ENCODE measurements around the gene CELF2.

CELF2 gene

GRCh38 chr10:11367505-11367904, 349.8 kb downstream of the CELF2 start:
- Histone ChIP-seq H3K4me2 (ENCODE audit: insufficient read depth, low read length, poor library complexity, severe bottlenecking) (no peak overlapping the region), H3K27me3 (ENCODE audit: control insufficient read depth in 3 of 3, insufficient read depth in 3 of 3, low read depth in 1 of 3, low read length in 3 of 3) (peaks cover 0 to 2% (median 0%) of the 10 kb centered on the region in 3 experiments), H3K23ac (ENCODE audit: low read depth, low read length, poor library complexity) (no peak overlapping the region), H3K4ac (ENCODE audit: low read length) (no peak overlapping the region), H4K8ac (ENCODE audit: low read depth, low read length) (no peak overlapping the region), H3K14ac (ENCODE audit: low read length) (no peak overlapping the region), H3K4me1 (ENCODE audit: control insufficient read depth in 2 of 2, insufficient read depth in 1 of 2, low read depth in 1 of 2, low read length in 2 of 2) (no peaks in the 10 kb centered on the region), H3K4me3 (ENCODE audit: low read length in 2 of 2) (no peak overlapping the region), H3K18ac (ENCODE audit: low read length) (peak overlapping the region; percentile 64), H3K27ac (replicated peaks; ENCODE audit: low read length) (no peak overlapping the region), H2BK15ac (ENCODE audit: low read length) (no peak overlapping the region), H2BK5ac (ENCODE audit: low read length) (no peak overlapping the region), H3K9me3 (replicated peaks in 1 of 2; ENCODE audit: control insufficient read depth in 2 of 2, insufficient read depth in 1 of 2, low read depth in 1 of 2, low read length in 2 of 2) (peaks cover 3 to 4% of the 10 kb centered on the region in 2 donors), H2BK120ac (ENCODE audit: low read depth, low read length) (no peak overlapping the region), H4K91ac (ENCODE audit: low read depth, low read length, poor library complexity) (no peak overlapping the region), H3K36me3 (replicated peaks in 1 of 2; ENCODE audit: control insufficient read depth in 2 of 2, insufficient read depth in 2 of 2, low read length in 2 of 2) (no peaks in the 10 kb centered on the region), H3K79me1 (ENCODE audit: low read depth, low read length) (peaks cover 2% of the 10 kb centered on the region), H2AFZ (ENCODE audit: low read length) (no peak overlapping the region), H3K9ac (ENCODE audit: low read depth, low read length, poor library complexity) (no peak overlapping the region), H2BK12ac (ENCODE audit: low read length) (no peak overlapping the region), H2AK5ac (ENCODE audit: low read depth, low read length) (no peak overlapping the region)
- DNase-seq (ENCODE audit: low spot score): no peak
- no CpG with 5 or more reads among the region's 9 CpGs for whole genome bisulfite sequencing, 2 donors (ENCODE audit: extremely low coverage in 2 of 2, insufficient read length in 2 of 2, insufficient replicate concordance in 1 of 2)

GRCh38 chr10:11373717-11374171, 356.1 kb downstream of the CELF2 start:
- H3K4me2 ChIP-seq (ENCODE audit: insufficient read depth, low read length, poor library complexity, severe bottlenecking): no peak overlapping the region
- WGBS, 2 donors (ENCODE audit: extremely low coverage in 2 of 2, insufficient read length in 2 of 2, insufficient replicate concordance in 1 of 2): no CpG with 5 or more reads among the region's 11 CpGs
- no peak overlapping the region for H2BK5ac ChIP-seq (ENCODE audit: low read length)
- H2AFZ ChIP-seq (ENCODE audit: low read length): peak overlapping the region; percentile 76
- no peak overlapping the region for H3K27ac ChIP-seq (replicated peaks; ENCODE audit: low read length)
- H3K9me3 ChIP-seq (replicated peaks in 1 of 2; ENCODE audit: control insufficient read depth in 2 of 2, insufficient read depth in 1 of 2, low read depth in 1 of 2, low read length in 2 of 2): peaks cover 2 to 3% of the 10 kb centered on the region in 2 donors
- no peak overlapping the region for H2BK120ac ChIP-seq (ENCODE audit: low read depth, low read length)
- H3K79me1 ChIP-seq (ENCODE audit: low read depth, low read length): no peaks in the 10 kb centered on the region
- no peak for DNase-seq (ENCODE audit: low spot score)
- H4K91ac ChIP-seq (ENCODE audit: low read depth, low read length, poor library complexity): no peak overlapping the region
- peak overlapping the region; percentile 87 for H3K18ac ChIP-seq (ENCODE audit: low read length)
- peak overlapping the region; percentile 75 for H3K23ac ChIP-seq (ENCODE audit: low read depth, low read length, poor library complexity)
- no peaks in the 10 kb centered on the region for H3K36me3 ChIP-seq (replicated peaks in 1 of 2; ENCODE audit: control insufficient read depth in 2 of 2, insufficient read depth in 2 of 2, low read length in 2 of 2)
- no peaks in the 10 kb centered on the region for H3K27me3 ChIP-seq (ENCODE audit: control insufficient read depth in 3 of 3, insufficient read depth in 3 of 3, low read depth in 1 of 3, low read length in 3 of 3)
- peak overlapping the region in 1 of 2 donors; percentile 10 for H3K4me3 ChIP-seq (ENCODE audit: low read length in 2 of 2)
- no peak overlapping the region for H3K9ac ChIP-seq (ENCODE audit: low read depth, low read length, poor library complexity)
- H4K8ac ChIP-seq (ENCODE audit: low read depth, low read length): no peak overlapping the region
- no peak overlapping the region for H2BK15ac ChIP-seq (ENCODE audit: low read length)
- H3K14ac ChIP-seq (ENCODE audit: low read length): no peak overlapping the region
- no peak overlapping the region for H3K4ac ChIP-seq (ENCODE audit: low read length)
- H3K4me1 ChIP-seq (ENCODE audit: control insufficient read depth in 2 of 2, insufficient read depth in 1 of 2, low read depth in 1 of 2, low read length in 2 of 2): peaks cover 6 to 7% of the 10 kb centered on the region in 2 donors
- no peak overlapping the region for H2BK12ac ChIP-seq (ENCODE audit: low read length)
- peak overlapping the region; percentile 5 for H2AK5ac ChIP-seq (ENCODE audit: low read depth, low read length)

GRCh38 chr10:11377267-11377666, 359.6 kb downstream of the CELF2 start:
- Histone ChIP-seq H2AFZ (ENCODE audit: low read length) (no peak overlapping the region), H3K4me2 (ENCODE audit: insufficient read depth, low read length, poor library complexity, severe bottlenecking) (no peak overlapping the region), H3K18ac (ENCODE audit: low read length) (no peak overlapping the region), H4K91ac (ENCODE audit: low read depth, low read length, poor library complexity) (no peak overlapping the region), H3K27me3 (ENCODE audit: control insufficient read depth in 3 of 3, insufficient read depth in 3 of 3, low read depth in 1 of 3, low read length in 3 of 3) (peaks cover 0 to 3% (median 0%) of the 10 kb centered on the region in 3 experiments), H3K4me3 (ENCODE audit: low read length in 2 of 2) (no peak overlapping the region), H3K23ac (ENCODE audit: low read depth, low read length, poor library complexity) (no peak overlapping the region), H2AK5ac (ENCODE audit: low read depth, low read length) (no peak overlapping the region), H3K4ac (ENCODE audit: low read length) (no peak overlapping the region), H3K36me3 (replicated peaks in 1 of 2; ENCODE audit: control insufficient read depth in 2 of 2, insufficient read depth in 2 of 2, low read length in 2 of 2) (no peaks in the 10 kb centered on the region), H2BK12ac (ENCODE audit: low read length) (no peak overlapping the region), H2BK15ac (ENCODE audit: low read length) (no peak overlapping the region), H3K27ac (replicated peaks; ENCODE audit: low read length) (no peak overlapping the region), H3K79me1 (ENCODE audit: low read depth, low read length) (no peaks in the 10 kb centered on the region), H3K9me3 (replicated peaks in 1 of 2; ENCODE audit: control insufficient read depth in 2 of 2, insufficient read depth in 1 of 2, low read depth in 1 of 2, low read length in 2 of 2) (peaks cover 0 to 1% of the 10 kb centered on the region in 2 donors), H2BK120ac (ENCODE audit: low read depth, low read length) (no peak overlapping the region), H4K8ac (ENCODE audit: low read depth, low read length) (no peak overlapping the region), H3K9ac (ENCODE audit: low read depth, low read length, poor library complexity) (no peak overlapping the region), H3K14ac (ENCODE audit: low read length) (no peak overlapping the region), H2BK5ac (ENCODE audit: low read length) (no peak overlapping the region), H3K4me1 (ENCODE audit: control insufficient read depth in 2 of 2, insufficient read depth in 1 of 2, low read depth in 1 of 2, low read length in 2 of 2) (peaks cover 7 to 10% of the 10 kb centered on the region in 2 donors)
- DNase-seq (ENCODE audit: low spot score): no peak
- no CpG with 5 or more reads among the region's 3 CpGs for WGBS, 2 donors (ENCODE audit: extremely low coverage in 2 of 2, insufficient read length in 2 of 2, insufficient replicate concordance in 1 of 2)

- Histone ChIP-seq H2AFZ (ENCODE audit: low read length) (no peak overlapping the region), H2BK15ac (ENCODE audit: low read length) (no peak overlapping the region), H3K4me1 (ENCODE audit: control insufficient read depth in 2 of 2, insufficient read depth in 1 of 2, low read depth in 1 of 2, low read length in 2 of 2) (peaks cover 2 to 5% of the 10 kb centered on the region in 2 donors), H3K36me3 (replicated peaks in 1 of 2; ENCODE audit: control insufficient read depth in 2 of 2, insufficient read depth in 2 of 2, low read length in 2 of 2) (no peaks in the 10 kb centered on the region), H3K4me2 (ENCODE audit: insufficient read depth, low read length, poor library complexity, severe bottlenecking) (no peak overlapping the region), H2BK5ac (ENCODE audit: low read length) (no peak overlapping the region), H3K9me3 (replicated peaks in 1 of 2; ENCODE audit: control insufficient read depth in 2 of 2, insufficient read depth in 1 of 2, low read depth in 1 of 2, low read length in 2 of 2) (peaks cover 0 to 1% of the 10 kb centered on the region in 2 donors), H3K4ac (ENCODE audit: low read length) (no peak overlapping the region), H3K18ac (ENCODE audit: low read length) (no peak overlapping the region), H2AK5ac (ENCODE audit: low read depth, low read length) (no peak overlapping the region), H2BK12ac (ENCODE audit: low read length) (no peak overlapping the region), H3K27me3 (ENCODE audit: control insufficient read depth in 3 of 3, insufficient read depth in 3 of 3, low read depth in 1 of 3, low read length in 3 of 3) (peaks cover 0 to 3% (median 0%) of the 10 kb centered on the region in 3 experiments), H3K27ac (replicated peaks; ENCODE audit: low read length) (no peak overlapping the region), H4K91ac (ENCODE audit: low read depth, low read length, poor library complexity) (no peak overlapping the region), H3K14ac (ENCODE audit: low read length) (no peak overlapping the region), H3K79me1 (ENCODE audit: low read depth, low read length) (no peaks in the 10 kb centered on the region), H3K9ac (ENCODE audit: low read depth, low read length, poor library complexity) (no peak overlapping the region), H4K8ac (ENCODE audit: low read depth, low read length) (no peak overlapping the region), H3K23ac (ENCODE audit: low read depth, low read length, poor library complexity) (no peak overlapping the region), H2BK120ac (ENCODE audit: low read depth, low read length) (no peak overlapping the region), H3K4me3 (ENCODE audit: low read length in 2 of 2) (no peak overlapping the region)
- WGBS, 2 donors (ENCODE audit: extremely low coverage in 2 of 2, insufficient read length in 2 of 2, insufficient replicate concordance in 1 of 2): no CpG with 5 or more reads among the region's 6 CpGs
- DNase-seq (ENCODE audit: low spot score): no peak
These were observed 361.2 kb downstream of the CELF2 start for GRCh38 chr10:11378835-11379234.
